K562 (cell line): ENCODE measurements around the gene BRMS1. TPM values are rescaled to one million over a fixed set of nuclear protein-coding genes. Genes with fewer than 3 reads are reported as not detected.

Experiments used
- BDP1 ChIP-seq: IDR thresholded peaks from 3 replicates; pipeline ENCODE4 v1.6.1; 2011; ENCODE audit not compliant: insufficient read length, insufficient read depth
- BRF1 ChIP-seq: IDR thresholded peaks from 3 replicates; pipeline ENCODE4 v1.6.1; 2011; ENCODE audit warnings: borderline replicate concordance, mild to moderate bottlenecking; ENCODE audit not compliant: insufficient read length; ENCODE audit errors: extremely low read depth
- CCNT2 ChIP-seq: IDR thresholded peaks from 2 replicates; pipeline ENCODE4 v1.6.1; 2011; ENCODE audit warnings: borderline replicate concordance, low read depth, mild to moderate bottlenecking, moderate library complexity, mixed read lengths, low read length; ENCODE audit not compliant: insufficient read length; ENCODE audit errors: extremely low read depth
- CTBP1 ChIP-seq: fragments of 450-650 bp; IDR thresholded peaks from 2 replicates; pipeline ENCODE4 v1.6.1; 2016; ENCODE audit warnings: borderline replicate concordance
- HCFC1 ChIP-seq: IDR thresholded peaks from 2 replicates; pipeline ENCODE4 v1.6.1; 2012; ENCODE audit warnings: low read depth, low read length, improper control_type of control experiment
- NONO ChIP-seq, 2 experiments: fragments of 200-400 bp in 1 of 2; fragments of 450-650 bp in 1 of 2; formaldehyde crosslinking in 1 of 2; IDR thresholded peaks; 2 replicates each; pipeline ENCODE4 v1.6.1; 2017; ENCODE audit warnings: low read depth in 2 of 2, mild to moderate bottlenecking in 2 of 2, moderate library complexity in 2 of 2, low read length in 1 of 2
- PHF8 ChIP-seq: fragments of 200-600 bp; sonication (generic); IDR thresholded peaks from 2 replicates; pipeline ENCODE4 v1.6.1; 2012; ENCODE audit warnings: mixed run types, mild to moderate bottlenecking, inconsistent platforms, low read length, moderate library complexity, borderline replicate concordance
- RAD21 ChIP-seq, 2 experiments: fragments of 250-450 bp in 1 of 2; fragments of 450-650 bp in 1 of 2; sonication (Bioruptor Pico) in 1 of 2; formaldehyde crosslinking in 1 of 2; IDR thresholded peaks in 1 of 2; conservative IDR thresholded peaks in 1 of 2; 2 replicates each; pipeline versions ENCODE4 v1.4.0 to v1.8.0; 2020 to 2022; ENCODE audit warnings: mild to moderate bottlenecking in 2 of 2, moderate library complexity in 1 of 2
- SMC3 ChIP-seq: conservative IDR thresholded peaks from 2 replicates; pipeline ENCODE4 v1.6.1; 2011; ENCODE audit warnings: low read depth, low read length, improper control_type of control experiment; ENCODE audit not compliant: insufficient read depth
- ZNF224 ChIP-seq: sonication (generic); formaldehyde crosslinking; IDR thresholded peaks from 2 replicates; pipeline ENCODE4 v1.8.0; 2022; ENCODE audit warnings: mild to moderate bottlenecking, missing genetic modification reagents
- polyA plus RNA-seq, 8 experiments: library from polyadenylated mRNA; depleted of rRNA in 4 of 8; stranded (reverse) in 5 of 8; unstranded in 3 of 8; fragments of >200 nt; fragmentation: Nextera tagmentation in 2 of 8; fragmentation: Illumina TruSeq in 1 of 8; extraction: Ambion mirVana in 2 of 8; extraction: Trizol in 1 of 8; gene quantifications; 2 replicates each; pipeline versions ENCODE4 v1.2.1 to v1.2.3, GENCODE V29; 2011 to 2014; ENCODE audit warnings: inconsistent platforms in 1 of 8, missing spikeins in 1 of 8
- total RNA-seq, 7 experiments: library from RNA; depleted of rRNA in 6 of 7; stranded (reverse); fragments of >200 nt in 6 of 7; fragmentation: Illumina TruSeq in 2 of 7; extraction: Trizol in 2 of 7; gene quantifications; 2 replicates each; pipeline versions ENCODE4 v1.2.1 to v1.2.3, GENCODE V29; 2011 to 2021; ENCODE audit warnings: low replicate concordance in 1 of 7
- TF ChIP-seq, protein P1 (sequence below), 2 experiments: fragments of 450-650 bp; formaldehyde crosslinking in 1 of 2; IDR thresholded peaks; 2 replicates each; pipeline versions ENCODE4 v1.4.0 to v1.6.1; 2014 to 2020; ENCODE audit warnings: mild to moderate bottlenecking in 2 of 2, borderline replicate concordance in 1 of 2, low read depth in 1 of 2
- TF ChIP-seq, protein P2 (sequence below): fragments of 450-650 bp; IDR thresholded peaks from one replicate; pipeline ENCODE4 v1.6.1; 2018; ENCODE audit warnings: mild to moderate bottlenecking, moderate library complexity; ENCODE audit not compliant: partially characterized antibody

Gene BRMS1
- total and polyA plus RNA-seq, 9 of the 15 experiments (the other 6 are each of a cell fraction or from before 2014, with no cell fraction given) = 2.2 to 78.8 (median 33.4) TPM

DNA sequence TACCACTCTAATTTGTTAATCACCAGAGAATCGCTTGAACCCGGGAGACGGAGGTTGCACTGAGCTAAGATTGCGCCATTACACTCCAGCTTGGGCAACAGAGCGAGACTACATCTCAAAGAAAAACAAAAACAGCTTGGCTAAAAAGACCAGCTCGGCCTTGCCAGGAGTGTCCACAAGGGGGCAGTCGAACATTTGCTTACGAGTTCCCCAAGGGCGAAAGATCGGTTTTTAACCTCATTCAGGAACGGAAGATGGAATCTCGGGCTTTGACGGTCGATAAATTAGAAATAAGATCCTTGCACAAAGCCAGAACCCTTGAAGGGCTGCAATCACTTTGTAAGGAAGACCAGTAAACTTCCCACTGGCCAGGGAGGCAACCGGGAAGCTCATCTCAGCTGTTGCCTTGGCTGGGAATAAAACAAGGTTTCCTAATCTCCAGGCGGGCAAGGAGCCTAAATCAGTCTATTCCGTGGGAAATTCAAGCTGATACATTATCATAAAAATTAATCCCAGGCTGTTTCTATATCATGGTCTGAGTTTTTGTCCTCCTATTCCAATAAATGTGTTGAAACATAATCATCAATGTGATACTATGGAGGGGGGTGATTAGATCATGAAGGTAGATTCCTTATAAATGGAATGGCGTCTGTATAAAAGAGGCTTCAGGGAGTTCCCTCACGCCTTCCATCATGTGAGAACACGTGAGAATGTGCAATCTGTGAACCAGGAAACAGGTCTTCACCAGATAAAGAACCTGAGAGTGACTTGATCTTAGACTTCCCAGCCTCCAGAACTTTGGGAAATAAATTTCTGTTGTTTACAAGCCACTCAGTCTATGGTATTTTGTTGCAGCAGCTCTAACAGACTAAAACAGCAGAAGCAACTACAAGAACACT, 41.5 kb upstream of the BRMS1 start (continued):
- TF ChIP-seq, protein P1, sequence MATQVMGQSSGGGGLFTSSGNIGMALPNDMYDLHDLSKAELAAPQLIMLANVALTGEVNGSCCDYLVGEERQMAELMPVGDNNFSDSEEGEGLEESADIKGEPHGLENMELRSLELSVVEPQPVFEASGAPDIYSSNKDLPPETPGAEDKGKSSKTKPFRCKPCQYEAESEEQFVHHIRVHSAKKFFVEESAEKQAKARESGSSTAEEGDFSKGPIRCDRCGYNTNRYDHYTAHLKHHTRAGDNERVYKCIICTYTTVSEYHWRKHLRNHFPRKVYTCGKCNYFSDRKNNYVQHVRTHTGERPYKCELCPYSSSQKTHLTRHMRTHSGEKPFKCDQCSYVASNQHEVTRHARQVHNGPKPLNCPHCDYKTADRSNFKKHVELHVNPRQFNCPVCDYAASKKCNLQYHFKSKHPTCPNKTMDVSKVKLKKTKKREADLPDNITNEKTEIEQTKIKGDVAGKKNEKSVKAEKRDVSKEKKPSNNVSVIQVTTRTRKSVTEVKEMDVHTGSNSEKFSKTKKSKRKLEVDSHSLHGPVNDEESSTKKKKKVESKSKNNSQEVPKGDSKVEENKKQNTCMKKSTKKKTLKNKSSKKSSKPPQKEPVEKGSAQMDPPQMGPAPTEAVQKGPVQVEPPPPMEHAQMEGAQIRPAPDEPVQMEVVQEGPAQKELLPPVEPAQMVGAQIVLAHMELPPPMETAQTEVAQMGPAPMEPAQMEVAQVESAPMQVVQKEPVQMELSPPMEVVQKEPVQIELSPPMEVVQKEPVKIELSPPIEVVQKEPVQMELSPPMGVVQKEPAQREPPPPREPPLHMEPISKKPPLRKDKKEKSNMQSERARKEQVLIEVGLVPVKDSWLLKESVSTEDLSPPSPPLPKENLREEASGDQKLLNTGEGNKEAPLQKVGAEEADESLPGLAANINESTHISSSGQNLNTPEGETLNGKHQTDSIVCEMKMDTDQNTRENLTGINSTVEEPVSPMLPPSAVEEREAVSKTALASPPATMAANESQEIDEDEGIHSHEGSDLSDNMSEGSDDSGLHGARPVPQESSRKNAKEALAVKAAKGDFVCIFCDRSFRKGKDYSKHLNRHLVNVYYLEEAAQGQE (IDR thresholded peaks at IDR 0.05; ENCODE audit: borderline replicate concordance) = peak; percentile 55; the same call in 1 of the 2 replicates
- TF ChIP-seq, protein P1 (CRISPR knock-in tag; IDR thresholded peaks at IDR 0.05; ENCODE audit: low read depth) = no peak
- TF ChIP-seq, protein P2, sequence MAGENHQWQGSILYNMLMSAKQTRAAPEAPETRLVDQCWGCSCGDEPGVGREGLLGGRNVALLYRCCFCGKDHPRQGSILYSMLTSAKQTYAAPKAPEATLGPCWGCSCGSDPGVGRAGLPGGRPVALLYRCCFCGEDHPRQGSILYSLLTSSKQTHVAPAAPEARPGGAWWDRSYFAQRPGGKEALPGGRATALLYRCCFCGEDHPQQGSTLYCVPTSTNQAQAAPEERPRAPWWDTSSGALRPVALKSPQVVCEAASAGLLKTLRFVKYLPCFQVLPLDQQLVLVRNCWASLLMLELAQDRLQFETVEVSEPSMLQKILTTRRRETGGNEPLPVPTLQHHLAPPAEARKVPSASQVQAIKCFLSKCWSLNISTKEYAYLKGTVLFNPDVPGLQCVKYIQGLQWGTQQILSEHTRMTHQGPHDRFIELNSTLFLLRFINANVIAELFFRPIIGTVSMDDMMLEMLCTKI = no peak
- TF ChIP-seq RAD21 (CRISPR knock-in tag; conservative IDR thresholded peaks at IDR 0.05 in 1 of 2, IDR thresholded peaks at IDR 0.05 in 1 of 2) (peak; percentile 64 to 78), HCFC1 (0 out of 2 replicates have a peak, but pooled peaks have one; percentile 16), SMC3 (peak; percentile 76), CCNT2 (no peak), PHF8 (no peak), NONO (IDR thresholded peaks at IDR 0.05; ENCODE audit: low read depth in 2 of 2, low read length in 1 of 2) (no peak), CTBP1 (peak; percentile 35; the same call in 1 of the 2 replicates), BDP1 (no peak), ZNF224 (CRISPR knock-in tag) (no peak), BRF1 (no peak)
